H9 (cell line): Measurements from ENCODE around the gene SHBG. TPM values are rescaled to one million over a fixed set of nuclear protein-coding genes. Genes with fewer than 3 reads are reported as not detected.
A peak's percentile ranks its signal among the peaks of the same experiment; 100 is the strongest.

ENCODE experiments used
- DNase-seq: peaks from one replicate; pipeline ENCODE4 v3.0.0-alpha.2; 2017
- H2AFZ ChIP-seq: one replicate; pipeline ENCODE4 v1.6.1; 2013; ENCODE audit warnings: mild to moderate bottlenecking, low read length, control low read depth, moderate library complexity
- H2AK5ac ChIP-seq: 2 replicates; pipeline ENCODE4 v1.6.1; 2013; ENCODE audit warnings: low read length, control low read depth, mixed read lengths; ENCODE audit not compliant: insufficient read length
- H2BK120ac ChIP-seq: one replicate; pipeline ENCODE4 v1.6.1; 2013; ENCODE audit warnings: low read depth, mild to moderate bottlenecking, low read length, control low read depth, inconsistent platforms; ENCODE audit not compliant: poor library complexity, severe bottlenecking
- H2BK12ac ChIP-seq: 2 replicates; pipeline ENCODE4 v1.6.1; 2013; ENCODE audit warnings: low read length, control low read depth, mixed read lengths, low read depth; ENCODE audit not compliant: insufficient read length
- H2BK15ac ChIP-seq: 2 replicates; pipeline ENCODE4 v1.6.1; 2013; ENCODE audit warnings: low read depth, low read length, control low read depth
- H2BK20ac ChIP-seq: one replicate; pipeline ENCODE4 v1.6.1; 2013; ENCODE audit warnings: low read depth, mild to moderate bottlenecking, low read length, control low read depth, inconsistent platforms; ENCODE audit not compliant: poor library complexity, severe bottlenecking
- H2BK5ac ChIP-seq: 2 replicates; pipeline ENCODE4 v1.6.1; 2013; ENCODE audit warnings: low read length, control low read depth, mixed read lengths; ENCODE audit not compliant: insufficient read length
- H3K14ac ChIP-seq: 2 replicates; pipeline ENCODE4 v1.6.1; 2013; ENCODE audit warnings: low read length, control low read depth; ENCODE audit not compliant: insufficient read depth
- H3K18ac ChIP-seq: 2 replicates; pipeline ENCODE4 v1.6.1; 2013; ENCODE audit warnings: low read depth, mild to moderate bottlenecking, mixed read lengths, low read length, control low read depth; ENCODE audit not compliant: insufficient read length
- H3K23ac ChIP-seq: 2 replicates; pipeline ENCODE4 v1.6.1; 2013; ENCODE audit warnings: low read length, control low read depth, mixed read lengths, low read depth; ENCODE audit not compliant: insufficient read length
- H3K23me2 ChIP-seq: 2 replicates; pipeline ENCODE4 v1.6.1; 2013; ENCODE audit warnings: low read depth, mild to moderate bottlenecking, mixed read lengths, low read length, control low read depth; ENCODE audit not compliant: insufficient read length, poor library complexity, severe bottlenecking
- H3K27ac ChIP-seq: 2 replicates; pipeline ENCODE4 v1.5.1; 2013; ENCODE audit warnings: low read length, control low read depth, mixed read lengths, low read depth; ENCODE audit not compliant: insufficient read length
- H3K27me3 ChIP-seq: 2 replicates; pipeline ENCODE4 v1.6.1; 2013; ENCODE audit warnings: low read length, control low read depth, inconsistent platforms; ENCODE audit not compliant: insufficient read depth
- H3K4ac ChIP-seq: 2 replicates; pipeline ENCODE4 v1.6.1; 2013; ENCODE audit warnings: low read depth, mild to moderate bottlenecking, control low read depth, inconsistent platforms, low read length, moderate library complexity
- H3K4me1 ChIP-seq: 2 replicates; pipeline ENCODE4 v1.6.1; 2013; ENCODE audit warnings: low read length, control low read depth, inconsistent platforms; ENCODE audit not compliant: insufficient read depth
- H3K4me2 ChIP-seq: 2 replicates; pipeline ENCODE4 v1.6.1; 2013; ENCODE audit warnings: low read length, control low read depth, mixed read lengths; ENCODE audit not compliant: insufficient read length, insufficient read depth
- H3K56ac ChIP-seq: 2 replicates; pipeline ENCODE4 v1.6.1; 2013; ENCODE audit warnings: low read depth, mild to moderate bottlenecking, mixed read lengths, low read length, control low read depth; ENCODE audit not compliant: insufficient read length
- H3K79me1 ChIP-seq: 2 replicates; pipeline ENCODE4 v1.6.1; 2013; ENCODE audit warnings: low read depth, mild to moderate bottlenecking, moderate library complexity, low read length, control low read depth, inconsistent platforms; ENCODE audit not compliant: insufficient read depth, poor library complexity, severe bottlenecking
- H3K79me2 ChIP-seq: 2 replicates; pipeline ENCODE4 v1.6.1; 2013; ENCODE audit warnings: low read length, control low read depth, inconsistent platforms; ENCODE audit not compliant: insufficient read depth
- H3K9ac ChIP-seq: 2 replicates; pipeline ENCODE4 v1.6.1; 2013; ENCODE audit warnings: low read length, control low read depth, mixed read lengths; ENCODE audit not compliant: insufficient read length; ENCODE audit errors: extremely low read depth
- H3K9me3 ChIP-seq: one replicate; pipeline ENCODE4 v1.6.1; 2013; ENCODE audit warnings: low read depth, low read length, inconsistent platforms; ENCODE audit not compliant: control insufficient read depth
- H3T11ph ChIP-seq: one replicate; pipeline ENCODE4 v1.6.1; 2013; ENCODE audit warnings: mild to moderate bottlenecking, low read length, control low read depth, inconsistent platforms
- H4K20me1 ChIP-seq: one replicate; pipeline ENCODE4 v1.6.1; 2013; ENCODE audit not compliant: control insufficient read depth, insufficient read length, insufficient read depth
- H4K5ac ChIP-seq: 2 replicates; pipeline ENCODE4 v1.6.1; 2013; ENCODE audit warnings: low read depth, mild to moderate bottlenecking, mixed read lengths, low read length, control low read depth; ENCODE audit not compliant: insufficient read length
- H4K8ac ChIP-seq: replicated peaks from 2 replicates; pipeline ENCODE4 v1.6.1; 2013; ENCODE audit warnings: low read length, control low read depth, mixed read lengths, low read depth; ENCODE audit not compliant: insufficient read length
- H4K91ac ChIP-seq: 2 replicates; pipeline ENCODE4 v1.6.1; 2013; ENCODE audit warnings: low read depth, mild to moderate bottlenecking, moderate library complexity, mixed read lengths, low read length, control low read depth; ENCODE audit not compliant: insufficient read length
- H3K27ac Mint-ChIP-seq, 3 experiments: 2 replicates in 2 of 3; 3 replicates in 1 of 3; pipeline ENCODE4 v1.8.0; 2020 to 2021; ENCODE audit warnings: mixed read lengths in 3 of 3, mild to moderate bottlenecking in 1 of 3, moderate library complexity in 1 of 3
- H3K27me3 Mint-ChIP-seq: 2 replicates; pipeline ENCODE4 v1.8.0; 2021; ENCODE audit warnings: low read depth, mild to moderate bottlenecking, moderate library complexity, mixed read lengths
- H3K36me3 Mint-ChIP-seq, 3 experiments: 2 replicates in 2 of 3; 3 replicates in 1 of 3; pipeline ENCODE4 v1.8.0; 2020 to 2021; ENCODE audit warnings: low read depth in 3 of 3, mixed read lengths in 3 of 3; ENCODE audit not compliant: insufficient read depth in 1 of 3
- H3K4me1 Mint-ChIP-seq, 2 experiments: 2 replicates each; pipeline ENCODE4 v1.8.0; 2020; ENCODE audit warnings: mixed read lengths in 2 of 2
- H3K4me3 Mint-ChIP-seq, 2 experiments: 2 replicates in 1 of 2; 3 replicates in 1 of 2; pipeline ENCODE4 v1.8.0; 2020 to 2021; ENCODE audit warnings: mild to moderate bottlenecking in 2 of 2, mixed read lengths in 2 of 2, moderate library complexity in 1 of 2
- H3K9me3 Mint-ChIP-seq, 2 experiments: 2 replicates in 1 of 2; 3 replicates in 1 of 2; pipeline ENCODE4 v1.8.0; 2020; ENCODE audit warnings: mild to moderate bottlenecking in 2 of 2, mixed read lengths in 2 of 2, moderate library complexity in 1 of 2
- WGBS: extraction: QIAGEN DNeasy Blood & Tissue Kit; methylation state at CpG from one replicate; pipeline ENCODE4 v1.1.7; 2013; ENCODE audit warnings: missing lambda C conversion rate, low lambda C conversion rate, mixed read lengths; ENCODE audit not compliant: insufficient read length; ENCODE audit errors: extremely low coverage; 5-methylcytosine and 5-hydroxymethylcytosine counted together
- total RNA-seq: library from RNA; stranded (reverse); gene quantifications from 2 replicates; pipeline ENCODE4 v1.2.1, GENCODE V29; 2021
- TF ChIP-seq, protein P1 (sequence below): fragments of 200-600 bp; sonication (generic); conservative IDR thresholded peaks from 3 replicates; pipeline ENCODE4 v1.8.0; 2021; ENCODE audit warnings: antibody characterized with exemption, mild to moderate bottlenecking

SHBG gene
- total RNA-seq, 1 experiment from 2014 or later: 1.6 TPM

GRCh38 chr17:7651097-7651664 is 21.2 kb downstream of the SHBG start:
- H3K27ac ChIP-seq: no peak overlapping the region
- Mint-ChIP-seq H3K27ac (peak overlapping the region in 1 of 3 experiments; percentile 89; a peak in 1 of 7 replicates), H3K4me1 (peaks cover 26 to 43% of the 10 kb centered on the region in 2 experiments), H3K9me3 (peaks cover 0 to 3% of the 10 kb centered on the region in 2 experiments; a peak in 2 of 5 replicates), H3K27me3 (peaks cover 69% of the 10 kb centered on the region), H3K36me3 (peaks cover 4 to 25% (median 10%) of the 10 kb centered on the region in 3 experiments; a peak in 6 of 7 replicates), H3K4me3 (peak overlapping the region; percentile 69 to 91)
- H3K4ac ChIP-seq: no peak overlapping the region
- H2BK12ac ChIP-seq: no peak overlapping the region
- no peak overlapping the region for H2AFZ ChIP-seq
- no peak overlapping the region for H2BK15ac ChIP-seq
- H4K91ac ChIP-seq: no peak overlapping the region
- H2BK20ac ChIP-seq: no peak overlapping the region
- no peak overlapping the region for H2AK5ac ChIP-seq
- peak; percentile 38 for DNase-seq
- H3K79me1 ChIP-seq: no peaks in the 10 kb centered on the region
- WGBS: no CpG with 5 or more reads among the region's 45 CpGs
- no peak overlapping the region for H3K23ac ChIP-seq
- H3K27me3 ChIP-seq: peaks cover 5% of the 10 kb centered on the region
- H4K8ac ChIP-seq: no peak overlapping the region
- H3T11ph ChIP-seq: no peak overlapping the region
- TF ChIP-seq, protein P1, sequence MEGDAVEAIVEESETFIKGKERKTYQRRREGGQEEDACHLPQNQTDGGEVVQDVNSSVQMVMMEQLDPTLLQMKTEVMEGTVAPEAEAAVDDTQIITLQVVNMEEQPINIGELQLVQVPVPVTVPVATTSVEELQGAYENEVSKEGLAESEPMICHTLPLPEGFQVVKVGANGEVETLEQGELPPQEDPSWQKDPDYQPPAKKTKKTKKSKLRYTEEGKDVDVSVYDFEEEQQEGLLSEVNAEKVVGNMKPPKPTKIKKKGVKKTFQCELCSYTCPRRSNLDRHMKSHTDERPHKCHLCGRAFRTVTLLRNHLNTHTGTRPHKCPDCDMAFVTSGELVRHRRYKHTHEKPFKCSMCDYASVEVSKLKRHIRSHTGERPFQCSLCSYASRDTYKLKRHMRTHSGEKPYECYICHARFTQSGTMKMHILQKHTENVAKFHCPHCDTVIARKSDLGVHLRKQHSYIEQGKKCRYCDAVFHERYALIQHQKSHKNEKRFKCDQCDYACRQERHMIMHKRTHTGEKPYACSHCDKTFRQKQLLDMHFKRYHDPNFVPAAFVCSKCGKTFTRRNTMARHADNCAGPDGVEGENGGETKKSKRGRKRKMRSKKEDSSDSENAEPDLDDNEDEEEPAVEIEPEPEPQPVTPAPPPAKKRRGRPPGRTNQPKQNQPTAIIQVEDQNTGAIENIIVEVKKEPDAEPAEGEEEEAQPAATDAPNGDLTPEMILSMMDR: no peak
- no peaks in the 10 kb centered on the region; the same call in 1 of the 2 replicates for H3K4me1 ChIP-seq
- no peak overlapping the region for H4K5ac ChIP-seq
- H3K56ac ChIP-seq: no peak overlapping the region
- H3K23me2 ChIP-seq: peaks cover 14% of the 10 kb centered on the region
- H3K18ac ChIP-seq: no peak overlapping the region
- no peaks in the 10 kb centered on the region for H3K79me2 ChIP-seq
- no peak overlapping the region for H2BK5ac ChIP-seq
- H4K20me1 ChIP-seq: no peaks in the 10 kb centered on the region
- H3K9me3 ChIP-seq: no peaks in the 10 kb centered on the region
- H3K4me2 ChIP-seq: peak overlapping the region; percentile 82
- no peak overlapping the region for H3K14ac ChIP-seq
- no peak overlapping the region for H3K9ac ChIP-seq
- H2BK120ac ChIP-seq: no peak overlapping the region
